Panc1 (cell line): ENCODE results near the gene RBP5. TPM values are rescaled to one million over a fixed set of nuclear protein-coding genes. Genes with fewer than 3 reads are reported as not detected.

Experiments used
- ATAC-seq: fragments of 200-7000 bp; cut with Tn5 transposase; 2 replicates; pipeline ENCODE4 v1.9.1; 2020; ENCODE audit warnings: mild to moderate bottlenecking, moderate library complexity
- BruUV-seq: library from RNA; stranded (reverse); fragments of 400-500 nt; replicated peaks from 2 replicates; lab custom pipeline; 2021; lab: Mats Ljungman, UMichigan
- CTCF ChIA-PET: fragments of 300-600 bp; sonication (Branson Sonifier 250); formaldehyde crosslinking; loops from one replicate; lab custom pipeline; 2022; ENCODE audit warnings: antibody characterized with exemption; lab: Charles Lee
- POLR2A ChIA-PET: fragments of 300-600 bp; sonication (Branson Sonifier 250); formaldehyde crosslinking; loops from one replicate; lab custom pipeline; 2022; ENCODE audit warnings: antibody characterized with exemption; lab: Charles Lee
- DNase-seq: peaks from one replicate; pipeline ENCODE4 v3.0.0-alpha.2; 2010; ENCODE audit warnings: low read depth, low spot score
- H3K27ac ChIP-seq: 2 replicates; pipeline ENCODE4 v1.5.1; 2011; ENCODE audit warnings: mild to moderate bottlenecking, low read length, inconsistent platforms
- H3K27me3 ChIP-seq: fragments of 200-500 bp; sonication (Bioruptor generic); 2 replicates; pipeline ENCODE4 v1.6.0; 2014; ENCODE audit warnings: low read length, inconsistent platforms; ENCODE audit not compliant: control insufficient read depth, insufficient read depth
- H3K36me3 ChIP-seq: fragments of 200-500 bp; sonication (Bioruptor generic); 2 replicates; pipeline ENCODE4 v1.5.1; 2014; ENCODE audit warnings: inconsistent platforms, mild to moderate bottlenecking, low read length, moderate library complexity; ENCODE audit not compliant: control insufficient read depth, insufficient read depth
- H3K4me1 ChIP-seq: 2 replicates; pipeline ENCODE4 v1.5.1; 2011; ENCODE audit warnings: inconsistent platforms, mild to moderate bottlenecking, low read length, moderate library complexity; ENCODE audit not compliant: control insufficient read depth, insufficient read depth
- H3K4me3 ChIP-seq, 2 experiments: 2 replicates each; pipeline ENCODE4 v1.5.1; 2011 to 2012; ENCODE audit warnings: low read depth in 2 of 2, low read length in 2 of 2, mild to moderate bottlenecking in 2 of 2, inconsistent platforms in 1 of 2, moderate library complexity in 1 of 2
- H3K9me3 ChIP-seq: fragments of 200-500 bp; sonication (Bioruptor generic); 2 replicates; pipeline ENCODE4 v1.5.1; 2014; ENCODE audit warnings: low read depth, mild to moderate bottlenecking, inconsistent platforms, low read length, moderate library complexity; ENCODE audit not compliant: control insufficient read depth, insufficient read depth
- CTCF ChIP-seq: fragments of 450-650 bp; IDR thresholded peaks from 2 replicates; pipeline ENCODE4 v1.5.1; 2017; ENCODE audit warnings: mild to moderate bottlenecking
- POLR2AphosphoS5 ChIP-seq: IDR thresholded peaks from 2 replicates; pipeline ENCODE4 v1.6.1; 2012; ENCODE audit warnings: mild to moderate bottlenecking, low read depth, low read length, moderate library complexity
- REST ChIP-seq, 2 experiments: IDR thresholded peaks; 2 replicates each; pipeline ENCODE4 v1.6.1; 2011 to 2012; ENCODE audit warnings: low read depth in 2 of 2, control low read depth in 1 of 2, low read length in 1 of 2, mild to moderate bottlenecking in 1 of 2, moderate library complexity in 1 of 2; ENCODE audit not compliant: insufficient read depth in 1 of 2
- SIN3A ChIP-seq: IDR thresholded peaks from 2 replicates; pipeline ENCODE4 v1.6.1; 2012; ENCODE audit warnings: low read depth, mild to moderate bottlenecking, low read length, moderate library complexity, borderline replicate concordance; ENCODE audit not compliant: insufficient read depth
- TCF7L2 ChIP-seq: IDR thresholded peaks from 2 replicates; pipeline ENCODE4 v1.6.1; 2011; ENCODE audit warnings: mild to moderate bottlenecking, low read depth, low read length, inconsistent platforms
- in situ Hi-C: cut with HindIII; loops from 2 replicates; pipeline ENCODE4 v1.10.0; 2016; ENCODE audit warnings: low sequenced_read_pairs, low pct_unique_long_range_greater_than_20kb
- intact Hi-C: fragments of 100-400 bp; cut with micrococcal nuclease; formaldehyde crosslinking; loops from one replicate; pipeline ENCODE4 v1.10.0; 2022; ENCODE audit not compliant: unreplicated experiment
- total RNA-seq: library from RNA; stranded (reverse); gene quantifications from one replicate; pipeline ENCODE4 v1.2.1, GENCODE V29; 2021; ENCODE audit not compliant: unreplicated experiment

RBP5 gene
- total RNA-seq, 1 experiment from 2014 or later: not detected

- no peak for TF ChIP-seq REST (IDR thresholded peaks at IDR 0.05; ENCODE audit: insufficient read depth in 1 of 2, low read depth in 2 of 2, low read length in 1 of 2)
Measured at GRCh38 chr12:7178481-7178880, 49.8 kb upstream of the RBP5 start (continued).

GRCh38 chr12:7176595-7176994, 47.9 kb upstream of the RBP5 start:
- Histone ChIP-seq H3K4me3 (no peak overlapping the region), H3K4me1 (no peaks in the 10 kb centered on the region), H3K27me3 (no peaks in the 10 kb centered on the region; the same call in 1 of the 2 replicates), H3K36me3 (no peaks in the 10 kb centered on the region), H3K27ac (no peak overlapping the region), H3K9me3 (no peaks in the 10 kb centered on the region)
- intact Hi-C loops: no loop called here
- ChIA-PET POLR2A (no interaction called here), CTCF (no interaction called here)
- in situ Hi-C loops: no loop called here
- TF ChIP-seq CTCF: no peak
- no peak for TF ChIP-seq REST (IDR thresholded peaks at IDR 0.05; ENCODE audit: insufficient read depth in 1 of 2, low read depth in 2 of 2, low read length in 1 of 2)
- no peak for TF ChIP-seq POLR2AphosphoS5
- no peak for TF ChIP-seq TCF7L2
- no peak for TF ChIP-seq SIN3A
- DNase-seq (no peak), ATAC-seq (no peak)
- BruUV-seq: no TSS peak

- ATAC-seq (no peak), DNase-seq (no peak)
- BruUV-seq: no TSS peak
- POLR2A ChIA-PET: no interaction called here
- CTCF ChIA-PET: no interaction called here
- H3K36me3 ChIP-seq: no peaks in the 10 kb centered on the region
- in situ Hi-C loops: no loop called here
- intact Hi-C loops: no loop called here
- TF ChIP-seq CTCF (no peak), TCF7L2 (no peak), SIN3A (no peak), POLR2AphosphoS5 (no peak), REST (IDR thresholded peaks at IDR 0.05; ENCODE audit: insufficient read depth in 1 of 2, low read depth in 2 of 2, low read length in 1 of 2) (no peak)
- H3K27me3 ChIP-seq: no peaks in the 10 kb centered on the region; the same call in 1 of the 2 replicates
- H3K27ac ChIP-seq: no peak overlapping the region
- no peak overlapping the region for H3K4me3 ChIP-seq
- H3K9me3 ChIP-seq: peaks cover 3% of the 10 kb centered on the region; the same call in 1 of the 2 replicates
- no peaks in the 10 kb centered on the region for H3K4me1 ChIP-seq
Measured at GRCh38 chr12:7175493-7175892, 46.8 kb upstream of the RBP5 start.
